ENCODE results near the gene SLC14A1. TPM values are rescaled to one million over a fixed set of nuclear protein-coding genes. Genes with fewer than 3 reads are reported as not detected.
A peak's percentile ranks its signal among the peaks of the same experiment; 100 is the strongest.
"Not testable (repeated sequence)": the region's sequence is repeated elsewhere in the genome, so short reads cannot be mapped to it uniquely, and the experiment has no call there.

The SLC14A1 gene
- total RNA-seq, 2 donors from 2014 or later, result 3.6 to 12.5 TPM

GRCh38 chr18:45752681-45753080 is 28.7 kb downstream of the SLC14A1 start:
- H3K27ac ChIP-seq, result no peak overlapping the region
- no peaks in the 10 kb centered on the region for H3K36me3 ChIP-seq (replicated peaks in 1 of 2; ENCODE audit: insufficient read depth in 1 of 2, low read depth in 2 of 2)
- no peaks in the 10 kb centered on the region for H3K27me3 ChIP-seq
- intact Hi-C loops (cut with DNase I), result no loop called here
- no peak overlapping the region for H3K4me3 ChIP-seq
- peaks cover 12% of the 10 kb centered on the region for H3K4me1 ChIP-seq
- no peak for DNase-seq
- TF ChIP-seq CTCF (IDR thresholded peaks at IDR 0.05) (no peak), POLR2A (IDR thresholded peaks at IDR 0.05) (no peak)
- H3K9me3 ChIP-seq, result no peaks in the 10 kb centered on the region
- no peak for ATAC-seq

DNA sequence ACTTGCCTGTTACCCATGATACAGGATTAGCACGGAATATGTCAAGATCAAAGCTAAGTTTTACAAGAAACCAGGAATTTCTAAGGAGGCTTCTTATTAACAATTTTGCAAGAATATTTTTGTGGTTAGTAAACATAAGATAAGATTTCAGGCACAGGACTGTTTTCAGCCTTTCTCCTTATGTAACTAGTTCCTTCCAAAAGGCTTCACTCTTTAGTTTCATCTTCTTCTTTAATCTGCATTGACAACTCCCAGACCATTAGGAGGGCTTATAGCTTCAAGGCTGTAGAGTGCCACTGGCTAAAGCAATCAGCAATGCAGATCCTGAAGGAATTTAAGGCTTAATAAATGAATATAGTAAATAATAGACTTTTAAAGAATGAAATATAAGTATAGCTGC is 29.3 kb downstream of the SLC14A1 start:
- H3K36me3 ChIP-seq (replicated peaks in 1 of 2; ENCODE audit: insufficient read depth in 1 of 2, low read depth in 2 of 2), result no peaks in the 10 kb centered on the region
- no peak overlapping the region for H3K27ac ChIP-seq
- H3K9me3 ChIP-seq, result no peaks in the 10 kb centered on the region
- H3K27me3 ChIP-seq, result no peaks in the 10 kb centered on the region
- H3K4me3 ChIP-seq, result no peak overlapping the region
- no peak for ATAC-seq
- H3K4me1 ChIP-seq, result peaks cover 12% of the 10 kb centered on the region
- no peak for DNase-seq
- 57 to 69% methylated on average over 1 of the region's 1 CpG for WGBS, 2 donors
- intact Hi-C loops (cut with DNase I), result no loop called here
- TF ChIP-seq CTCF (IDR thresholded peaks at IDR 0.05) (no peak), POLR2A (IDR thresholded peaks at IDR 0.05) (no peak)

- TF ChIP-seq POLR2A (IDR thresholded peaks at IDR 0.05), result no peak
- no peak for TF ChIP-seq CTCF (IDR thresholded peaks at IDR 0.05)
- Histone ChIP-seq H3K36me3 (replicated peaks in 1 of 2; ENCODE audit: insufficient read depth in 1 of 2, low read depth in 2 of 2) (no peaks in the 10 kb centered on the region), H3K9me3 (no peaks in the 10 kb centered on the region), H3K27me3 (no peaks in the 10 kb centered on the region), H3K27ac (no peak overlapping the region), H3K4me1 (peaks cover 12% of the 10 kb centered on the region), H3K4me3 (no peak overlapping the region)
- 25 to 31% methylated on average over 4 of the region's 4 CpGs for WGBS, 2 donors
- intact Hi-C loops (cut with DNase I), result no loop called here
- ATAC-seq (peak; percentile 55), DNase-seq (peak; percentile 23 to 45 (median 34))
Observed at GRCh38 chr18:45755934-45756333, 32.0 kb downstream of the SLC14A1 start.

GRCh38 chr18:45757005-45757404 is 33.0 kb downstream of the SLC14A1 start:
- intact Hi-C loops (cut with DNase I), result no loop called here
- DNase-seq, result no peak
- Histone ChIP-seq H3K36me3 (replicated peaks in 1 of 2; ENCODE audit: insufficient read depth in 1 of 2, low read depth in 2 of 2) (no peaks in the 10 kb centered on the region), H3K9me3 (no peaks in the 10 kb centered on the region), H3K27ac (no peak overlapping the region), H3K27me3 (no peaks in the 10 kb centered on the region), H3K4me1 (peaks cover 12% of the 10 kb centered on the region), H3K4me3 (no peak overlapping the region)
- 81 to 83% methylated on average over 5 of the region's 5 CpGs for WGBS, 2 donors
- no peak for ATAC-seq
- TF ChIP-seq CTCF (IDR thresholded peaks at IDR 0.05) (no peak), POLR2A (IDR thresholded peaks at IDR 0.05) (no peak)

- H3K4me3 ChIP-seq; DNase-seq; H3K27ac ChIP-seq; ATAC-seq; intact Hi-C loops (cut with DNase I); H3K9me3 ChIP-seq; H3K36me3 ChIP-seq (replicated peaks in 1 of 2; ENCODE audit: insufficient read depth in 1 of 2, low read depth in 2 of 2); H3K27me3 ChIP-seq: not testable (repeated sequence)
- peaks cover 12% of the 10 kb centered on the region for H3K4me1 ChIP-seq
- 78% methylated on average over 11 of the region's 11 CpGs for WGBS, 2 donors
Observed at GRCh38 chr18:45757644-45758043, 33.7 kb downstream of the SLC14A1 start.
